ENCODE measurements around the gene GRID2IP. TPM values are rescaled to one million over a fixed set of nuclear protein-coding genes. Genes with fewer than 3 reads are reported as not detected.
A peak's percentile ranks its signal among the peaks of the same experiment; 100 is the strongest.

Gene GRID2IP
- total RNA-seq, 3 donors from 2014 or later: 0.41 to 1.0 (median 0.58) TPM

DNA sequence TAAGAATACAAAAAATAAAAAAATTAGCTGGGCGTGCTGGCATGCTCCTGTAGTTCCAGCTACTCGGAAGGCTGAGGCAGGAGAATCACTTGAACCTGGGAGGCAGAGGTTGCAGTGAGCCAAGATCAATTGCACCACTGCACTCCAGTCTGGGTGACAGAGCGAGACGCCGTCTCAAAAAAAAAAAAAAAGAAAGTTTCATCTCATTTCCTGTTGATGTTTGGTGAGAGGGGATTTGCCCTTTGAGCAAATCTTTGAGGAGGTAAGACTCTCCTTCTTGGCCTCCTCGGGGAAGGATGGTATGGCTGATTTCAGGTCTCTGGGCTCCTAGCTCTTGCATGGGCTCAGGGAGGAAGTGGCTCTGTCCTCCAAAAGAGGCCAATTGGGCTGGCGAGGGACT is 3.6 kb upstream of the GRID2IP start:
- Histone ChIP-seq H3K36me3 (ENCODE audit: low read depth) (no peaks in the 10 kb centered on the region), H3K4me1 (ENCODE audit: low read depth) (no peaks in the 10 kb centered on the region), H3K9me3 (no peaks in the 10 kb centered on the region), H3K4me3 (no peak overlapping the region)
- intact Hi-C loops (cut with DNase I, micrococcal nuclease): no loop called here
- DNase-seq (no peak), ATAC-seq (no peak)
- TF ChIP-seq, protein P1, sequence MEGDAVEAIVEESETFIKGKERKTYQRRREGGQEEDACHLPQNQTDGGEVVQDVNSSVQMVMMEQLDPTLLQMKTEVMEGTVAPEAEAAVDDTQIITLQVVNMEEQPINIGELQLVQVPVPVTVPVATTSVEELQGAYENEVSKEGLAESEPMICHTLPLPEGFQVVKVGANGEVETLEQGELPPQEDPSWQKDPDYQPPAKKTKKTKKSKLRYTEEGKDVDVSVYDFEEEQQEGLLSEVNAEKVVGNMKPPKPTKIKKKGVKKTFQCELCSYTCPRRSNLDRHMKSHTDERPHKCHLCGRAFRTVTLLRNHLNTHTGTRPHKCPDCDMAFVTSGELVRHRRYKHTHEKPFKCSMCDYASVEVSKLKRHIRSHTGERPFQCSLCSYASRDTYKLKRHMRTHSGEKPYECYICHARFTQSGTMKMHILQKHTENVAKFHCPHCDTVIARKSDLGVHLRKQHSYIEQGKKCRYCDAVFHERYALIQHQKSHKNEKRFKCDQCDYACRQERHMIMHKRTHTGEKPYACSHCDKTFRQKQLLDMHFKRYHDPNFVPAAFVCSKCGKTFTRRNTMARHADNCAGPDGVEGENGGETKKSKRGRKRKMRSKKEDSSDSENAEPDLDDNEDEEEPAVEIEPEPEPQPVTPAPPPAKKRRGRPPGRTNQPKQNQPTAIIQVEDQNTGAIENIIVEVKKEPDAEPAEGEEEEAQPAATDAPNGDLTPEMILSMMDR (IDR thresholded peaks at IDR 0.05): no peak

DNA sequence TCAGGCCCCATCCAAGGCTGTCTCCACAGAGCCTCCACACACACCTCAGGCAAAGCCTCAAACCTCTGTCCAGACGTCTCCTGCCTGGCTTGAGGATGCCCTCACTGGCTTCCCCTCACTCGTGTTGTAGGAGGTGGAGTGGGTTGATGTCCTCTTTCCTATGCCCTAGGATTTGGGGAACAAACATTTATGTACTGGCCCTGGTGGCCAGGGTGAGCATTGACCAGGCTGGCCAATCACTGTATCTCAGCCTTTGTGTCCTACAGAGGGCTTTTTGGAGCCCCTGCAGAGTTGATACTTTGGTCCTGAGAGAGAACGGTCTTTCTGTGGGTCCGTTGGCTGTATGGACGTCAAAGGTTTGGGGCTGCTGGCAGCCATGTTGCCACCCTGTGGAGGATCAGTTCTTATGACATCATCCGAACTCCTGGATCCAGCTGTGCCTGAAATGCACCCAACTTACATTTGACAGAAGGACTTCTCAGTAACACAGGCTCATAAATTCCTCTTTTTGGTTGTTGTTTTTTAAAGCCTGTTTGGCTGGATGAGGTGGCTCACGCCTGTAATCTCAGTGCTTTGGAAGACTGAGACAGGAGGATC is 2.3 kb upstream of the GRID2IP start:
- Histone ChIP-seq H3K4me3 (no peak overlapping the region), H3K4me1 (ENCODE audit: low read depth) (no peaks in the 10 kb centered on the region), H3K9me3 (no peaks in the 10 kb centered on the region), H3K36me3 (ENCODE audit: low read depth) (no peaks in the 10 kb centered on the region)
- no peak for DNase-seq
- no peak for ATAC-seq
- intact Hi-C loops (cut with DNase I, micrococcal nuclease): no loop called here
- TF ChIP-seq, protein P1 (IDR thresholded peaks at IDR 0.05): no peak

DNA sequence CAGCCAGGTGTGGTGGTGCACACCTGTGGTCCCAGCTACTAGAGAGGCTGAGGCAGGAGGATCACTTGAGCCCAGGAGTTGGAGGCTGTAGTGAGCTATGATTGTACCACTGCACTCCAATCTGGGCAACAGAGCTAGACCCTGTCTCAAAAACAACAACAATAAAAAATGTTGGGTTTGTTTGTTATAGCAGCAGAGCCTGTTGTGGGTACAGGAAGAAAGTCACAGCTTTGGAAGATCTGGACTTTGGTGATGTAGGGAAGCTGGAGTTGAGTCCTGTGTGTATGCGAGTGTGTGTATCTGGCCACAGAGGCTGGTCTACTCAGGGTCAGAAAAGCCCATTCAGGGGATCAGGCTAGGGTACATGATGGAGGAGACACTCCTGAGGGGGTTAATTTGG is 3.9 kb downstream of the GRID2IP start:
- DNase-seq: no peak
- Histone ChIP-seq H3K9me3 (no peaks in the 10 kb centered on the region), H3K4me1 (ENCODE audit: low read depth) (no peaks in the 10 kb centered on the region), H3K36me3 (ENCODE audit: low read depth) (no peaks in the 10 kb centered on the region), H3K4me3 (no peak overlapping the region)
- intact Hi-C loops (cut with DNase I, micrococcal nuclease): no loop called here
- ATAC-seq: no peak
- TF ChIP-seq, protein P1 (IDR thresholded peaks at IDR 0.05): no peak

DNA sequence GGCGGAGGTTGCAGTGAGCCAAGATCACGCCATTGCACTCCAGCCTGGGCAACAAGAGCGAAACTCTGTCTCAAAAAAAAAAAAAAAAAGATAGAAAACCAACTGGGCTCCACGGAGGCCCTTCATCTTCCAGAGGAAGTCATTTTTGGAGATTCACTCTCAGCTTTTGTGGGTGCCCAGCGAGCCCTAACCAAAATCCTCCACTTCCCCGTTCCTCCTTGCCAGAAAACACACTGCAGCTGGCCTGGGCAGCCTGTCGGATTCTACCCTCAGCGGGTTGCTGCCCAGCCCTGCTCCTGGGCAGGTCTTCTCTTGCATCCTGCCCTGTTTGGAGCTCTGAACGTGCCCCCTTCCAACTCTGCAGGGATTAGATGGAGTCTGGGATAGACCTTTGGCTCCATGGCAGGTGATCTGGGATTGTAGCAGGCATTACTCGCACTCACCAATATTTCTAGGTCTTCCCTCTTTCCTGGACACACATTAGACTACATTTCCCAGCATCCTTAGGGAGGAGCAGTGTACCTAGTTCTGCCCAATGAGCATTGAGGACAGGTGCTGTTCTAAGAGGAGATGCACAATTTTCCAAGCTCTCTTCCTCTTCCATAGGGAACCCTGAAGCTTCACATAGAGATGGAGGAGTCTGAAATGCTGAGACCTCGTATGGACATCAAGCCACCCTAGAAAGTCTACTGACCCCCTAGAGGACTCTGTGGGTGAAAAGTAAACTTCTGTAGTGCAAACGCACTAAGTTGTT is 4.6 kb downstream of the GRID2IP start:
- Histone ChIP-seq H3K9me3 (no peaks in the 10 kb centered on the region), H3K4me1 (ENCODE audit: low read depth) (no peaks in the 10 kb centered on the region), H3K4me3 (no peak overlapping the region), H3K36me3 (ENCODE audit: low read depth) (no peaks in the 10 kb centered on the region)
- ATAC-seq: peak; percentile 77
- no peak for DNase-seq
- intact Hi-C loops (cut with DNase I, micrococcal nuclease): no loop called here
- TF ChIP-seq, protein P1 (IDR thresholded peaks at IDR 0.05): no peak

DNA sequence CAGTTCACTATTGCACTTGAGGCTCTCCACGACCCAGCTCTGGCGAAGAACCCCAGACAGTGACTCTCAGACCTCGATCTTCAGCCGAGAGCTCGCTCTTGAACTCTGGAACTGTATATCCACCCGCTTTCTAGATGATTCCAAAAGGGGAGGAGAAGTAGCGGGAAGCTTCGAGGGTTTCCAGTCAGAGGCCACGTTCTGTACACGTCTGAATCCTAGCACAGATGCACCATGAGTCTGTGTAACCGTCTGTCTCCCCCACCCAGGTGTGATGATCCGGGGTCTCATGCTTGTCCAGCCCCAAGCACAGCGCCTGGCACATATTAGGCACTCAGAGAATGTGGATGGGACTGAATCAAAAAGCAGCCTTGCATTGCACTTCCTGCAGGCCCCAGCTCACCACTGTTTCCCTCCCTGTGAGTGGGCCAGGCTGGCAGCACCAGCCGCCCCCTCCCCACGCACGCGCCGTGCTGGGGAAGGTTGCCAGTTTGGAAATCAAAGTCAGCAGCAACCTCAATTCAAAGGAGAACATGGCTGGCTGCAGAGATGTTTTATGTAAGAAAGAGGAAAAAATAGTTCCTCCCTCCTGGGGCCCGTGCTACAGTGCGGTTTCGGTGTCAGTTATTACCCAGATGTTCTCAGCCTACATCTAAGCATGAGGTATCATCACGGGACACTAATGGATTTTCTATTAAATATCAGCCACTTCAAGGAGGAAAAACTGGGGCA is 5.7 kb downstream of the GRID2IP start:
- Histone ChIP-seq H3K4me1 (ENCODE audit: low read depth) (no peaks in the 10 kb centered on the region), H3K9me3 (no peaks in the 10 kb centered on the region), H3K4me3 (no peak overlapping the region), H3K36me3 (ENCODE audit: low read depth) (no peaks in the 10 kb centered on the region)
- no peak for ATAC-seq
- DNase-seq: no peak
- TF ChIP-seq, protein P1 (IDR thresholded peaks at IDR 0.05): no peak
- intact Hi-C loops (cut with DNase I, micrococcal nuclease): no loop called here

Measured in mucosa of descending colon (tissue), 3 donors.